ENCODE data around the gene GCK.

- TF ChIP-seq CTCF (IDR thresholded peaks at IDR 0.05; ENCODE audit: low read depth, low read length, missing input control) (no peak), ZBTB33 (IDR thresholded peaks at IDR 0.05) (no peak), MAX (IDR thresholded peaks at IDR 0.05) (no peak), RXRA (IDR thresholded peaks at IDR 0.05) (no peak)
These were observed 11.6 kb downstream of the GCK start for GRCh38 chr7:44177570-44178131.
